Measurements from ENCODE around the gene DPT. TPM values are rescaled to one million over a fixed set of nuclear protein-coding genes. Genes with fewer than 3 reads are reported as not detected.

DPT gene
- total RNA-seq, 3 donors from 2014 or later (not counting 1 experiment from before 2014, with no cell fraction given): not detected

DNA sequence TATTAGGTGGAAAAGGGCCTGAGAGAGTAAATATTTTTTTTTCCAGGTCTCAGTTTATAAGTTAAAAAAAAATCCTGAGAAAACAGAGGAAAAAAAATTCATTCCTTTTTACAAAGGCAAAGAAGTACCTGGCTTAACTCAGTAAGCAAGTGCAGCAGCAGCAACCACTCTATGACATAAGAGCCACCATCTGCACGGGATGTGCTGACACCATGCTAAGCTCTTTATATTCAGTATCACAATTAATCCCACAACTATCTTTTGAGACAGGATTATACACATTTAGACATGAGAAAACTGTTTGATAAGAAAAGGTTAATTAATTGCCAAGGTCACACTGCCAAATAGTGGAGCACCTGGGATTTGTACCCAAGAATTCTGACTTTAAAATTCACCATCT is 13.4 kb upstream of the DPT start:
- WGBS (ENCODE audit: insufficient coverage): 80% methylated on average over 1 of the region's 1 CpG
- Histone ChIP-seq H3K9me3 (ENCODE audit: control insufficient read depth, insufficient read depth, low read length) (no peaks in the 10 kb centered on the region), H3K27me3 (ENCODE audit: control insufficient read depth, insufficient read depth, low read length) (no peaks in the 10 kb centered on the region), H3K4me3 (ENCODE audit: low read length) (no peak overlapping the region), H3K27ac (ENCODE audit: low read length) (no peak overlapping the region), H3K36me3 (ENCODE audit: control insufficient read depth, insufficient read depth, low read length) (no peaks in the 10 kb centered on the region), H3K4me1 (ENCODE audit: control insufficient read depth, insufficient read depth, low read length) (no peaks in the 10 kb centered on the region)
- TF ChIP-seq, protein P1, sequence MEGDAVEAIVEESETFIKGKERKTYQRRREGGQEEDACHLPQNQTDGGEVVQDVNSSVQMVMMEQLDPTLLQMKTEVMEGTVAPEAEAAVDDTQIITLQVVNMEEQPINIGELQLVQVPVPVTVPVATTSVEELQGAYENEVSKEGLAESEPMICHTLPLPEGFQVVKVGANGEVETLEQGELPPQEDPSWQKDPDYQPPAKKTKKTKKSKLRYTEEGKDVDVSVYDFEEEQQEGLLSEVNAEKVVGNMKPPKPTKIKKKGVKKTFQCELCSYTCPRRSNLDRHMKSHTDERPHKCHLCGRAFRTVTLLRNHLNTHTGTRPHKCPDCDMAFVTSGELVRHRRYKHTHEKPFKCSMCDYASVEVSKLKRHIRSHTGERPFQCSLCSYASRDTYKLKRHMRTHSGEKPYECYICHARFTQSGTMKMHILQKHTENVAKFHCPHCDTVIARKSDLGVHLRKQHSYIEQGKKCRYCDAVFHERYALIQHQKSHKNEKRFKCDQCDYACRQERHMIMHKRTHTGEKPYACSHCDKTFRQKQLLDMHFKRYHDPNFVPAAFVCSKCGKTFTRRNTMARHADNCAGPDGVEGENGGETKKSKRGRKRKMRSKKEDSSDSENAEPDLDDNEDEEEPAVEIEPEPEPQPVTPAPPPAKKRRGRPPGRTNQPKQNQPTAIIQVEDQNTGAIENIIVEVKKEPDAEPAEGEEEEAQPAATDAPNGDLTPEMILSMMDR (IDR thresholded peaks at IDR 0.05): no peak
- Mint-ChIP-seq H3K4me3 (no peak overlapping the region), H3K9me3 (no peaks in the 10 kb centered on the region), H3K4me1 (no peaks in the 10 kb centered on the region), H3K27me3 (ENCODE audit: low read depth in 2 of 2) (peaks cover 4 to 7% of the 10 kb centered on the region in 2 donors), H3K27ac (no peak overlapping the region), H3K36me3 (no peaks in the 10 kb centered on the region)
- intact Hi-C loops (cut with micrococcal nuclease): no loop called here
- ATAC-seq (no peak), DNase-seq (no peak)

DNA sequence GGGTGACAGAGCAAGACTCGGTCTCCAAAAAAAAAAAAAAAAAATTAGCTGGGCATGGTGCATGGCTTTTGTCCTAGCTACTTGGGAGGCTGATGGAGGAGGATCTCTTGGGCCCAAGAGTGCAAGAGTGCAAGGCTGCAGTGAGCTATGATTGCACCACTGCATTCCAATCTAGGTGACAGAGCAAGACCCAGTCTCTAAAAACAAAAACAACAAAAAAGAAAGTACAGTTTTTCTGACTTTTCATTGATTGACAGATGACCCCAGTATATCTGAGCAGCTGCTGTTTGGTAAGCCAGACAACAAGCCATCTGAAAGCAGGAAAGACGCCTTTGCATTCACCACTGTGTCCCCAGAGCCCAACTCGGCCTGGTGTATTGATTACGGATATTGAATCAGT is 10.9 kb upstream of the DPT start:
- Histone ChIP-seq H3K4me1 (ENCODE audit: control insufficient read depth, insufficient read depth, low read length) (no peaks in the 10 kb centered on the region), H3K4me3 (ENCODE audit: low read length) (no peak overlapping the region), H3K27ac (ENCODE audit: low read length) (no peak overlapping the region), H3K36me3 (ENCODE audit: control insufficient read depth, insufficient read depth, low read length) (no peaks in the 10 kb centered on the region), H3K9me3 (ENCODE audit: control insufficient read depth, insufficient read depth, low read length) (no peaks in the 10 kb centered on the region), H3K27me3 (ENCODE audit: control insufficient read depth, insufficient read depth, low read length) (no peaks in the 10 kb centered on the region)
- WGBS (ENCODE audit: insufficient coverage): 93% methylated on average over 4 of the region's 4 CpGs
- TF ChIP-seq, protein P1 (IDR thresholded peaks at IDR 0.05): no peak
- intact Hi-C loops (cut with micrococcal nuclease): no loop called here
- ATAC-seq (no peak), DNase-seq (no peak)
- Mint-ChIP-seq H3K27me3 (ENCODE audit: low read depth in 2 of 2) (peaks cover 0 to 11% of the 10 kb centered on the region in 2 donors), H3K27ac (no peak overlapping the region), H3K4me1 (no peaks in the 10 kb centered on the region), H3K36me3 (no peaks in the 10 kb centered on the region), H3K4me3 (no peak overlapping the region), H3K9me3 (no peaks in the 10 kb centered on the region)

DNA sequence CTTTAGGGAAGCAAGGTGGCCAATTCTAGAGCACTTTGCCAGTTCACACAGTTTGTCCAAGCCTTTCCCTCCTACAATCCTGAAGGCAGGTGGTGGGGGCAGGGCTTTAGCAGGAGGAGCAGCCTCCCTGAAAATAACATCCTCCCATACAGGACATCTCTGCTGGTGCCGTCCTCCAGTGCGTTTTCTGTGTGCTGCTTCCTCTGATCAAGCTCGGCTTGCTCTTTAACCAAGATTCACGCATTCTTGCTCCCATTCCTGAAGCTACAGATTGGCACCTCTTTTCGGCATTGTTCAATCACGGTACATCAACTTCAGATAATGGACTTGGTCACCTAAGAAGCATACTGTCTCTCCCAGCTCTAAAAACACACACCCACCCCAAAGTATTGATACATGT is 7.5 kb upstream of the DPT start:
- ATAC-seq (no peak), DNase-seq (no peak)
- H3K4me3 Mint-ChIP-seq: no peak overlapping the region
- H3K36me3 ChIP-seq (ENCODE audit: control insufficient read depth, insufficient read depth, low read length): no peaks in the 10 kb centered on the region
- H3K4me3 ChIP-seq (ENCODE audit: low read length): no peak overlapping the region
- no peak overlapping the region for H3K27ac ChIP-seq (ENCODE audit: low read length)
- H3K27ac Mint-ChIP-seq: no peak overlapping the region
- H3K27me3 Mint-ChIP-seq (ENCODE audit: low read depth in 2 of 2): peaks cover 5 to 17% of the 10 kb centered on the region in 2 donors
- no peaks in the 10 kb centered on the region for H3K4me1 ChIP-seq (ENCODE audit: control insufficient read depth, insufficient read depth, low read length)
- intact Hi-C loops (cut with micrococcal nuclease): no loop called here
- H3K36me3 Mint-ChIP-seq: no peaks in the 10 kb centered on the region
- no peaks in the 10 kb centered on the region for H3K27me3 ChIP-seq (ENCODE audit: control insufficient read depth, insufficient read depth, low read length)
- no peaks in the 10 kb centered on the region for H3K9me3 Mint-ChIP-seq
- 82% methylated on average over 6 of the region's 6 CpGs for WGBS (ENCODE audit: insufficient coverage)
- no peaks in the 10 kb centered on the region for H3K9me3 ChIP-seq (ENCODE audit: control insufficient read depth, insufficient read depth, low read length)
- TF ChIP-seq, protein P1 (IDR thresholded peaks at IDR 0.05): no peak
- no peaks in the 10 kb centered on the region for H3K4me1 Mint-ChIP-seq

DNA sequence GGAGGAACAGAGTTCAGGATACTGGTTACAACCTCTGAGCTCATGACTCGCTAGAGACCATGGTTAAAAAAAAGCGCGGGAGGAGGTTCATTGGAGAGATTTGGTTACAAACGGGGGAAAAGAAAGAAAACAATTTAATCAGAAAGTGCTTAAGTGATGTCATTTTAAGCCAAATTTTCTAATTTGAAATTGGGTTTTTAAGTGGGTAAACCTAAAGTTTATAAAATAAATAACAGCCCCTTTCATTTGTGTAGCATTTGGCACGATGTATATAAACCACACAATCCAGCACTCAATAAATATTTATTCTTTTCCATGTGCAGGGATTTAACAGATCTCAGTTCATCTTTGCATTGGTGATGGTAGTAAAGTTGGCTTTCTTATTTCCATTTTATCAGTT is 7.0 kb upstream of the DPT start:
- Mint-ChIP-seq H3K27ac (no peak overlapping the region), H3K27me3 (ENCODE audit: low read depth in 2 of 2) (peaks cover 5 to 17% of the 10 kb centered on the region in 2 donors), H3K4me1 (no peaks in the 10 kb centered on the region), H3K36me3 (no peaks in the 10 kb centered on the region), H3K9me3 (no peaks in the 10 kb centered on the region), H3K4me3 (no peak overlapping the region)
- H3K27ac ChIP-seq (ENCODE audit: low read length): no peak overlapping the region
- no peaks in the 10 kb centered on the region for H3K9me3 ChIP-seq (ENCODE audit: control insufficient read depth, insufficient read depth, low read length)
- DNase-seq (no peak), ATAC-seq (no peak)
- TF ChIP-seq, protein P1 (IDR thresholded peaks at IDR 0.05): no peak
- no peaks in the 10 kb centered on the region for H3K27me3 ChIP-seq (ENCODE audit: control insufficient read depth, insufficient read depth, low read length)
- 86% methylated on average over 4 of the region's 5 CpGs for WGBS (ENCODE audit: insufficient coverage)
- no peak overlapping the region for H3K4me3 ChIP-seq (ENCODE audit: low read length)
- H3K4me1 ChIP-seq (ENCODE audit: control insufficient read depth, insufficient read depth, low read length): no peaks in the 10 kb centered on the region
- intact Hi-C loops (cut with micrococcal nuclease): no loop called here
- H3K36me3 ChIP-seq (ENCODE audit: control insufficient read depth, insufficient read depth, low read length): no peaks in the 10 kb centered on the region
